Uterus (tissue), 4 donors: ENCODE results near the gene NLGN1. TPM values are rescaled to one million over a fixed set of nuclear protein-coding genes. Genes with fewer than 3 reads are reported as not detected.
A peak's percentile ranks its signal among the peaks of the same experiment; 100 is the strongest.
"Not testable (repeated sequence)": the region's sequence is repeated elsewhere in the genome, so short reads cannot be mapped to it uniquely, and the experiment has no call there.

ENCODE experiments used
- DNase-seq, 2 donors: peaks; one replicate each; pipeline ENCODE4 v3.0.0-alpha.2; 2019 to 2020
- H3K27ac ChIP-seq, 2 donors: fragments of 200-600 bp; sonication (generic); 1 replicate in 1 of 2; 2 replicates in 1 of 2; pipeline ENCODE4 v1.5.1; 2016 to 2018
- H3K27me3 ChIP-seq, 2 donors: fragments of 200-600 bp; sonication (generic); one replicate each; pipeline ENCODE4 v1.5.1; 2018 to 2019; ENCODE audit warnings: control low read depth in 1 of 2
- H3K36me3 ChIP-seq, 2 donors: fragments of 200-600 bp; sonication (generic); one replicate each; pipeline ENCODE4 v1.5.1; 2019; ENCODE audit warnings: control low read depth in 1 of 2
- H3K4me1 ChIP-seq, 2 donors: fragments of 200-600 bp; sonication (generic); one replicate each; pipeline ENCODE4 v1.5.1; 2018 to 2019; ENCODE audit warnings: control low read depth in 1 of 2
- H3K4me3 ChIP-seq, 2 donors: fragments of 200-600 bp; sonication (generic); 1 replicate in 1 of 2; 2 replicates in 1 of 2; pipeline ENCODE4 v1.5.1; 2018 to 2019; ENCODE audit warnings: mild to moderate bottlenecking in 1 of 2
- H3K9me3 ChIP-seq, 2 donors: fragments of 200-600 bp; sonication (generic); one replicate each; pipeline ENCODE4 v1.5.1; 2019; ENCODE audit warnings: control low read depth in 1 of 2
- POLR2A ChIP-seq, 2 donors: fragments of 450-650 bp; IDR thresholded peaks; one replicate each; pipeline ENCODE4 v1.6.1; 2016; ENCODE audit warnings: antibody characterized with exemption in 2 of 2, mild to moderate bottlenecking in 1 of 2, moderate library complexity in 1 of 2
- intact Hi-C: fragments of 100-400 bp; cut with DNase I; formaldehyde crosslinking; loops from one replicate; pipeline ENCODE4 v1.15.1; 2023; ENCODE audit warnings: low total_unique reads
- total RNA-seq, 4 donors: library from RNA; depleted of rRNA in 3 of 4; stranded (reverse); fragments of >200 nt in 3 of 4; gene quantifications; one replicate each; pipeline versions ENCODE4 v1.1.0 to v1.2.4, GENCODE V29; 2014 to 2023
- TF ChIP-seq, protein P1 (sequence below), 4 experiments: fragments of 200-600 bp in 2 of 4; fragments of 450-650 bp in 2 of 4; sonication (generic) in 2 of 4; IDR thresholded peaks; one replicate each; pipeline ENCODE4 v1.5.1; 2016 to 2019; ENCODE audit warnings: antibody characterized with exemption in 4 of 4, mild to moderate bottlenecking in 2 of 4, moderate library complexity in 1 of 4
- donor health status: DM: yes; HTN: yes; CAD: no.

Gene NLGN1
- total RNA-seq, 4 donors from 2014 or later, result 3.6 to 44.8 (median 9.8) TPM

DNA sequence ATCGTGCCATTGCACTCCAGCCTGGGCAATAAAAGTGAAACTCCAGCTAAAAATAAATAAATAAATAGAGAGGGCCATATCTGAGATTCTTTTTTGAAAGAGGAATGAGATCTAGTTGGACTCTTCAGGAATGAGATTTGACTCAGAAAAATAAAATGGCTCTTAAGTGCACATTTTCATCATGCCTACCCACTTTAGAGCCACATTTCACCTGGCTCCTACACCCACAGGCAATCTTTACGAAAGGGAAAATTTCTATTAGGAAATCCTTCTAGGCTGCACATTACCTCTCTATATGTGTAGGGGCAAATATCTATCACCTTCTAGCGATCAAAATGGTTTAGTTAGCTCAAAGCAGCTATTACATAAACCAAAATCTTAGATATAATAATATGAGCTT, 16.9 kb upstream of the NLGN1 start:
- TF ChIP-seq, protein P1, sequence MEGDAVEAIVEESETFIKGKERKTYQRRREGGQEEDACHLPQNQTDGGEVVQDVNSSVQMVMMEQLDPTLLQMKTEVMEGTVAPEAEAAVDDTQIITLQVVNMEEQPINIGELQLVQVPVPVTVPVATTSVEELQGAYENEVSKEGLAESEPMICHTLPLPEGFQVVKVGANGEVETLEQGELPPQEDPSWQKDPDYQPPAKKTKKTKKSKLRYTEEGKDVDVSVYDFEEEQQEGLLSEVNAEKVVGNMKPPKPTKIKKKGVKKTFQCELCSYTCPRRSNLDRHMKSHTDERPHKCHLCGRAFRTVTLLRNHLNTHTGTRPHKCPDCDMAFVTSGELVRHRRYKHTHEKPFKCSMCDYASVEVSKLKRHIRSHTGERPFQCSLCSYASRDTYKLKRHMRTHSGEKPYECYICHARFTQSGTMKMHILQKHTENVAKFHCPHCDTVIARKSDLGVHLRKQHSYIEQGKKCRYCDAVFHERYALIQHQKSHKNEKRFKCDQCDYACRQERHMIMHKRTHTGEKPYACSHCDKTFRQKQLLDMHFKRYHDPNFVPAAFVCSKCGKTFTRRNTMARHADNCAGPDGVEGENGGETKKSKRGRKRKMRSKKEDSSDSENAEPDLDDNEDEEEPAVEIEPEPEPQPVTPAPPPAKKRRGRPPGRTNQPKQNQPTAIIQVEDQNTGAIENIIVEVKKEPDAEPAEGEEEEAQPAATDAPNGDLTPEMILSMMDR (IDR thresholded peaks at IDR 0.05), result no peak
- no peak for TF ChIP-seq POLR2A (IDR thresholded peaks at IDR 0.05)
- DNase-seq, result no peak
- Histone ChIP-seq H3K4me3 (no peak overlapping the region), H3K27ac (no peak overlapping the region), H3K4me1 (no peaks in the 10 kb centered on the region), H3K27me3 (no peaks in the 10 kb centered on the region), H3K36me3 (no peaks in the 10 kb centered on the region), H3K9me3 (no peaks in the 10 kb centered on the region)
- intact Hi-C loops, result no loop called here

DNA sequence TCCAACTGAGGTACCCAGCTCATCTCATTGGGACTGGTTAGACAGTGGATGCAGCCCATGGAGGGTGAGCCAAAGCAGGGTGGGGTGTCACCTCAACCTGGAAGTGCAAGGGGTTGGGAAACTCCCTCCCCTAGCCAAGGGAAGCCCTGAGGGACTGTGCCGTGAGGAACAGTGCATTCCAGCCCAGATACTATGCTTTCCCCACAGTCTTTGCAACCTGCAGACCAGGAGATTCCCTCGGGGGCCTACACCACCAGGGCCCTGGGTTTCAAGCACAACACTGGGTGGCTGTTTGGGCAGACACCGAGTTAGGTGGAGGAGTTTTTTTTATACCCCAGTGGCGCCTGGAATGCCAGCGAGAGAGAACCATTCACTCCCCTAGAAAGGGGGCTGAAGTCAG, 15.6 kb upstream of the NLGN1 start:
- DNase-seq, H3K27ac ChIP-seq, H3K4me3 ChIP-seq, H3K4me1 ChIP-seq, H3K9me3 ChIP-seq, H3K36me3 ChIP-seq, H3K27me3 ChIP-seq, intact Hi-C loops: not testable (repeated sequence)

DNA sequence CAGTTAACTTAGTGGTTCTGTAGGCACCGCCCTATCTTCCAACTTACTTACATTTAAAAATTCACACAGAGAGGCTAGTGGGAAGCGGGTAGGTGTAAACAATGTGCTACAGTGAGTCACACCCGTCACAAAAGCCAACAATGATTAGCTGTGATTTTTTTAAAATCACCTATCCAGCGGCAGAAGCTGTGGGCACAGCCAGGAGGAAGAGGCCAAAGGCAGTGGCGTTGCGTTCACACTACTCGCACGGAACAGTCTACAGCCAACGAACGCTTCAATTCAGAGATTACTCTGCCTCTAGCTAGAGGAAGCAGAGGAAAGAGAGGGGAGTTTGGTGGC, 2.5 kb upstream of the NLGN1 start:
- intact Hi-C loops, result no loop called here
- TF ChIP-seq, protein P1 (IDR thresholded peaks at IDR 0.05), result no peak
- TF ChIP-seq POLR2A (IDR thresholded peaks at IDR 0.05), result no peak
- no peaks in the 10 kb centered on the region for H3K4me1 ChIP-seq
- peak overlapping the region; percentile 71 for H3K4me3 ChIP-seq
- H3K27ac ChIP-seq, result peak overlapping the region; percentile 87 to 91
- no peaks in the 10 kb centered on the region for H3K9me3 ChIP-seq
- no peaks in the 10 kb centered on the region for H3K27me3 ChIP-seq
- no peaks in the 10 kb centered on the region for H3K36me3 ChIP-seq
- DNase-seq, result no peak

DNA sequence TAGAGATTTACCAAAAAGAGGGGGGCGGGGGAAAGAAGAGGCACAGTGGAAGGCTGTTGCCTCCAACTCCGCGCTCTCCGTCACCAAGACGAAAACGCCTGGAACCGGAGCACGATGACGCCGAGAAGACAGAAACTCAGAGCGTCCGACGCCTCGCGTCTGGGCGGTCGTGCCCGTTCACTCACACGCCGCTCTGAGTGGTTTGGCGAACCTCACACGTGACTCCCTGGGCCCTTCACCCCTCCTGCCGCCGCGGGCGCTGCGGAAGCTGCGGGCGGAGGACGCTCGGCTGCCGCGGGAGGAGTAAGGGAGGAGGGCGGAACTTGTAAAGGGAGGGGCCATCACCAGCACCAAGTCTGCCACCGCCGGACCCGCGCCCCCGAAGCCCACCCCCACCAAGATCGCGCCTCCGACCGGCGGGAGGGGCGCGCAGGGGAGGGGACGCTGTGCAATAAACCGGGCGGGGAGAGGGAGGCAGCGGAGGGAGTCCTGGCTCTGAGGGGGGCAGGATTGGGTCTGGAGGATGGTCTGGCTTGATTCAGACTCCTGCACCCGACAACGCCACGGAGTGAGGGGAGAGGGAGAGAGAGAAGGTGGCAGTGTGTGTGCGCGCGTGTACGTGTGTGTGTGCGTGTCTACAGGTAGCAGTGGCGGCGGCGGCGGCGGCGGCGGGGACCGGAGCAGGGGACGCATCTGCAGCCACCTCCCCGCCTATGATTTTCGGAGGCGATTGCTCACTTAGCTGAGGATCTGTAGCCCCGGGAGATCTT, 1.9 kb upstream of the NLGN1 start:
- peak overlapping the region; percentile 71 for H3K4me3 ChIP-seq
- intact Hi-C loops, result no loop called here
- H3K36me3 ChIP-seq, result no peaks in the 10 kb centered on the region
- TF ChIP-seq, protein P1 (IDR thresholded peaks at IDR 0.05), result no peak
- peak; percentile 48 to 77 for TF ChIP-seq POLR2A (IDR thresholded peaks at IDR 0.05)
- H3K9me3 ChIP-seq, result no peaks in the 10 kb centered on the region
- H3K27me3 ChIP-seq, result no peaks in the 10 kb centered on the region
- no peaks in the 10 kb centered on the region for H3K4me1 ChIP-seq
- DNase-seq, result peak; percentile 83
- peak overlapping the region; percentile 87 to 91 for H3K27ac ChIP-seq

DNA sequence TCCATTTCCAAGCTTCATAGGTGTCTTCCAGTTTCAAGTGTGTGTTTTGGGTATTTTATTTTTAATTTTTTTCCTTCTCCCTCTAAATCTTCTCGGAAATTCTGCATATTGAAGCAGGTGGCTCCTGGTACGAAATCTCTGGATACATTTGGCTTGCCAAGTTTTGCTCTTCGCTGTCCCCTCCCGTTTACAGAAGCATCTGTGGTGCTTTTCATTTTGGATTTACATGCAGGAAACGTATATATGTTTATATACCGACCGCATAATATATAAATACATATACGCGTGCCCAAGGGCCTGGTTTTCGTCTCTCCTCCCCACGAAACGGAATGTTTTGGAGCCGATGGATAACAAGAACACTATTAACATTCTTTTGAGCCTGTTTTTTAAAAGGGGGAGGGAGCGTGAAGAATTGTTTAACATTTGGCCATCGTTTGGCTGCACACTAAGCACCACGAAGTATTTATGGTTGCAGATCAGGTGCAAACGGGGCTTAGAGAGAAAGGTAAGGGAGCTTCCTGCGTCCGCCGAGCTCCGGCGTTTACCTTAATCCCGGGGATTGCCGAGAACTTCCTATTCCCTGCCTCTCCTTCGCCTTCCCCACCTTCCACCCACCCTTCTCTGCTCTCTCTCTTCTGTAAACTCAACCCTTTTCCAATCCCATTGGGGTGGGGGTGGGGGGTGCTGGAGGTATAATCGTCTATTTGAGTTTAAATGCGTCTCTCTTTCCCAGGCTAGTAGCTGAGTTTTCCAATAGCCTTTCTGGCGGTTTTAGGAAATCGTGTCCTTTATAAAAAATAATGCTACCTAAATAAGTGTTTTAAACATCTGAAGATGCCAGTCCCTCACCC, 1.1 kb upstream of the NLGN1 start:
- H3K9me3 ChIP-seq, result no peaks in the 10 kb centered on the region
- H3K4me1 ChIP-seq, result no peaks in the 10 kb centered on the region
- intact Hi-C loops, result no loop called here
- H3K27me3 ChIP-seq, result no peaks in the 10 kb centered on the region
- DNase-seq, result peak in 1 of 2 donors; percentile 20
- peak overlapping the region; percentile 87 to 91 for H3K27ac ChIP-seq
- H3K4me3 ChIP-seq, result peak overlapping the region; percentile 71
- no peak for TF ChIP-seq POLR2A (IDR thresholded peaks at IDR 0.05)
- TF ChIP-seq, protein P1 (IDR thresholded peaks at IDR 0.05), result no peak
- H3K36me3 ChIP-seq, result no peaks in the 10 kb centered on the region
